Gastroesophageal sphincter (tissue), 3 donors: ENCODE measurements around the gene LAMA2.

Experiments used
- CTCF ChIP-seq, 4 experiments: fragments of 200-600 bp in 2 of 4; fragments of 450-650 bp in 2 of 4; sonication (generic) in 1 of 4; IDR thresholded peaks; one replicate each; pipeline ENCODE4 v1.5.1; 2017 to 2019; ENCODE audit warnings: antibody characterized with exemption in 4 of 4, mild to moderate bottlenecking in 2 of 4, moderate library complexity in 2 of 4
- POLR2AphosphoS5 ChIP-seq: sonication (generic); formaldehyde crosslinking; IDR thresholded peaks from one replicate; pipeline ENCODE4 v1.6.1; 2017; ENCODE audit warnings: antibody characterized with exemption

GRCh38 chr6:129276986-129277385 is 394.0 kb downstream of the LAMA2 start:
- TF ChIP-seq POLR2AphosphoS5 (no peak), CTCF (IDR thresholded peaks at IDR 0.05) (no peak)
